PC-9 (cell line): ENCODE data around the gene ZNF221.

Experiments used
- CTCF ChIP-seq: fragments of 200-600 bp; sonication (generic); conservative IDR thresholded peaks from 2 replicates; pipeline ENCODE4 v1.6.1; 2017; ENCODE audit warnings: mixed run types, antibody characterized with exemption, mild to moderate bottlenecking, moderate library complexity
- EZH2 ChIP-seq: fragments of 200-600 bp; sonication (generic); IDR thresholded peaks from 2 replicates; pipeline ENCODE4 v1.8.0; 2017; ENCODE audit warnings: antibody characterized with exemption, low read depth

- TF ChIP-seq EZH2 (no peak), CTCF (no peak)
Measured at GRCh38 chr19:43902399-43902798, 48.6 kb upstream of the ZNF221 start.
